Lung (tissue), 12 donors: ENCODE data around the gene GNA12. TPM values are rescaled to one million over a fixed set of nuclear protein-coding genes. Genes with fewer than 3 reads are reported as not detected.

ENCODE experiments used
- ATAC-seq: fragments of 200-7000 bp; cut with Tn5 transposase; one replicate; pipeline ENCODE4 v1.9.1; 2020; ENCODE audit warnings: moderate number of reproducible peaks; ENCODE audit not compliant: insufficient read depth, low FRiP score
- DNase-seq, 3 donors: peaks; one replicate each; pipeline ENCODE4 v3.0.0-alpha.2; 2013 to 2017
- H3K27ac ChIP-seq, 2 donors: one replicate each; pipeline ENCODE4 v1.5.1; 2013; ENCODE audit warnings: mild to moderate bottlenecking in 2 of 2, moderate library complexity in 2 of 2, control low read depth in 1 of 2, inconsistent platforms in 1 of 2, low read depth in 1 of 2, low read length in 1 of 2
- H3K27me3 ChIP-seq, 3 donors: one replicate each; pipeline ENCODE4 v1.5.1; 2013; ENCODE audit warnings: low read length in 2 of 3; ENCODE audit not compliant: control insufficient read depth in 3 of 3, insufficient read depth in 3 of 3
- H3K36me3 ChIP-seq, 4 donors: one replicate each; pipeline ENCODE4 v1.5.1; 2013; ENCODE audit warnings: low read length in 4 of 4, mild to moderate bottlenecking in 1 of 4, moderate library complexity in 1 of 4; ENCODE audit not compliant: control insufficient read depth in 4 of 4, insufficient read depth in 4 of 4
- H3K4me1 ChIP-seq, 5 donors: one replicate each; pipeline ENCODE4 v1.5.1; 2013; ENCODE audit warnings: low read length in 5 of 5, mild to moderate bottlenecking in 2 of 5, moderate library complexity in 1 of 5; ENCODE audit not compliant: control insufficient read depth in 5 of 5, insufficient read depth in 5 of 5
- H3K4me3 ChIP-seq: one replicate; pipeline ENCODE4 v1.5.1; 2013; ENCODE audit warnings: mild to moderate bottlenecking, control low read depth, moderate library complexity
- H3K9ac ChIP-seq, 2 donors: one replicate each; pipeline ENCODE4 v1.5.1; 2013; ENCODE audit warnings: low read length in 2 of 2, control low read depth in 1 of 2; ENCODE audit not compliant: insufficient read depth in 1 of 2
- H3K9me3 ChIP-seq, 4 donors: one replicate each; pipeline ENCODE4 v1.5.1; 2013; ENCODE audit warnings: low read length in 3 of 4, mild to moderate bottlenecking in 1 of 4, moderate library complexity in 1 of 4; ENCODE audit not compliant: control insufficient read depth in 4 of 4, insufficient read depth in 3 of 4
- WGBS, 2 donors: extraction: QIAGEN DNeasy Blood & Tissue Kit; methylation state at CpG; one replicate each; pipeline ENCODE4 v1.1.7; 2013; 5-methylcytosine and 5-hydroxymethylcytosine counted together
- polyA plus RNA-seq, 2 donors: library from polyadenylated mRNA; stranded (reverse); fragments of 200-250 nt; gene quantifications; one replicate each; pipeline ENCODE4 v1.2.1, GENCODE V29; 2013
- total RNA-seq, 2 donors: library from RNA; depleted of rRNA in 1 of 2; stranded (reverse); fragments of >200 nt in 1 of 2; gene quantifications; one replicate each; pipeline ENCODE4 v1.2.1, GENCODE V29; 2014 to 2021
- TF ChIP-seq, protein P1 (sequence below): IDR thresholded peaks from 2 replicates; pipeline ENCODE4 v1.5.1; 2012; ENCODE audit warnings: mild to moderate bottlenecking; ENCODE audit errors: control extremely low read depth, extremely low read depth
- donor health status: control.
- donor health status: control.
- donor health status: Bipolar disorder and iron deficiency.
- donor health status: healthy.
- donor health status: DM: yes; HTN: yes; CAD: no.

The GNA12 gene
- total and polyA plus RNA-seq, 4 donors, result 11.0 to 51.9 (median 33.5) TPM

DNA sequence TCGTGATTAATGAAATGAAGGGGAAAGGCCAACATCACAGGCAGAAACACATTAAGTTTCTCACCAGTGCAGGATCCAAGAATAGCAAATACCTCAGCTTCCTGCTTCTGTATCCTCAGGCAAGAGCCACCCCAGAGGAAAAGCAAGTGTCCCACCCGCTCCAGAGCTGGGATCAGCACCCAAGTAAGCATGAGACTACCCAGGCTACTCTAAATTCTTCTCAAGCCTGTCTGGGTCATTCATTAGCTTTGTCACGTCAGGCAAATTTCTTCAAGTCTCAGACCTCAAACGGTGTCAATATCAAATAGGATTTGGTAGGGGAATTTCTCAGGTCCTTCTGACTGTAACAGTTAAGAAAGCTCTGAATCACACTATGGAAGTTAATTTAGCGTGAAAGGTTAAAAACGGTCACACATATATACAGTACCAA lies 59.0 kb downstream of the GNA12 start:
- H3K4me3 ChIP-seq, result no peak overlapping the region
- TF ChIP-seq, protein P1, sequence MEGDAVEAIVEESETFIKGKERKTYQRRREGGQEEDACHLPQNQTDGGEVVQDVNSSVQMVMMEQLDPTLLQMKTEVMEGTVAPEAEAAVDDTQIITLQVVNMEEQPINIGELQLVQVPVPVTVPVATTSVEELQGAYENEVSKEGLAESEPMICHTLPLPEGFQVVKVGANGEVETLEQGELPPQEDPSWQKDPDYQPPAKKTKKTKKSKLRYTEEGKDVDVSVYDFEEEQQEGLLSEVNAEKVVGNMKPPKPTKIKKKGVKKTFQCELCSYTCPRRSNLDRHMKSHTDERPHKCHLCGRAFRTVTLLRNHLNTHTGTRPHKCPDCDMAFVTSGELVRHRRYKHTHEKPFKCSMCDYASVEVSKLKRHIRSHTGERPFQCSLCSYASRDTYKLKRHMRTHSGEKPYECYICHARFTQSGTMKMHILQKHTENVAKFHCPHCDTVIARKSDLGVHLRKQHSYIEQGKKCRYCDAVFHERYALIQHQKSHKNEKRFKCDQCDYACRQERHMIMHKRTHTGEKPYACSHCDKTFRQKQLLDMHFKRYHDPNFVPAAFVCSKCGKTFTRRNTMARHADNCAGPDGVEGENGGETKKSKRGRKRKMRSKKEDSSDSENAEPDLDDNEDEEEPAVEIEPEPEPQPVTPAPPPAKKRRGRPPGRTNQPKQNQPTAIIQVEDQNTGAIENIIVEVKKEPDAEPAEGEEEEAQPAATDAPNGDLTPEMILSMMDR, result no peak
- H3K27me3 ChIP-seq, result no peaks in the 10 kb centered on the region
- H3K9ac ChIP-seq, result no peak overlapping the region
- H3K4me1 ChIP-seq, result peaks cover 0 to 8% (median 0%) of the 10 kb centered on the region in 5 donors
- peak in 2 of 3 donors; percentile 22 to 46 for DNase-seq
- WGBS, 2 donors, result 48 to 57% methylated on average over 6 of the region's 6 CpGs
- H3K27ac ChIP-seq, result no peak overlapping the region
- peaks cover 0 to 26% (median 15%) of the 10 kb centered on the region in 4 donors for H3K36me3 ChIP-seq
- H3K9me3 ChIP-seq, result peaks cover 0 to 2% (median 0%) of the 10 kb centered on the region in 4 donors
- ATAC-seq, result no peak

DNA sequence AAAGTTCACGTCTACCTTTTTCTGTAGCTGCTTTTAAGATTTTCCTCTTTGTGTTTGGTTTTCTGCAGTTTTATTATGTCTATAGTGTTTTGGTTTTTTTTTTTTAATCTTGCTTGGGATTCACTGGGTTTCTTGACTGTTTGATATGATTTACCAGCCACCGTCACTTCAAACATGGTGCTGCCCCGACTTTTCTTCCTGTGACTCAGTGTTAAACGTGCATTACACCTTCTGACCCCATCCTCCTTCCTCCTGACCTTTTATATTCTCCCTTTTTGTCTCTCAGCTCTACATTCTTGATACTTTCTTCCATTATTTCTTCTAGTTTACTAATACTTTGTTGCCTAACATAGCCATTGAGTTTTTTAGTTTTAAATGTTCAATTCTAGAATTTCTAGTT lies 61.5 kb downstream of the GNA12 start:
- ATAC-seq (no peak), DNase-seq (no peak)
- Histone ChIP-seq H3K4me3 (no peak overlapping the region), H3K27ac (no peak overlapping the region), H3K9me3 (peaks cover 0 to 2% (median 0%) of the 10 kb centered on the region in 4 donors), H3K9ac (no peak overlapping the region), H3K27me3 (no peaks in the 10 kb centered on the region), H3K4me1 (peaks cover 0 to 8% (median 0%) of the 10 kb centered on the region in 5 donors), H3K36me3 (peaks cover 0 to 19% (median 11%) of the 10 kb centered on the region in 4 donors)
- TF ChIP-seq, protein P1, result no peak
- WGBS, 2 donors, result 86 to 91% methylated on average over 4 of the region's 4 CpGs

DNA sequence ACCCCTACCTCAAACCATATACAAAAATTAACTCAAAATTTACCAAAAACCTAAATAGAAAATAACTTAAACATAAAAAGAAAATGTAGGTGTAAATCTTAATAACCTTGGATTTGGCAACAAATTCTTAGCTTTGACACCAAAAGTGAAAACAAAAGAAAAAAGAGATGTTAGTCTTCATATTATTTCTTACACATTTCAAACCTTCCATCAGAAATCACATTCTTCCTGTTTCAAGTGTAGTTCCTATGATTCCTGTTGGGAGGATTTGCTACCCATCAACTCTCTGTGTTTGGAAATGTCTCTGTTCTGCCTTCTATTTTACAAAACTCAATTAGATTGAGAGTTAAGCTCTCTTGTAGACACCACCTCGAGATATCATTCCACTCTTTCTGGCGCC lies 62.0 kb downstream of the GNA12 start:
- ATAC-seq (no peak), DNase-seq (no peak)
- TF ChIP-seq, protein P1, result no peak
- Histone ChIP-seq H3K36me3 (peaks cover 0 to 19% (median 9%) of the 10 kb centered on the region in 4 donors), H3K27me3 (no peaks in the 10 kb centered on the region), H3K9me3 (peaks cover 0 to 2% (median 0%) of the 10 kb centered on the region in 4 donors), H3K9ac (no peak overlapping the region), H3K4me3 (no peak overlapping the region), H3K4me1 (peaks cover 0 to 8% (median 0%) of the 10 kb centered on the region in 5 donors), H3K27ac (no peak overlapping the region)
- 94 to 95% methylated on average over 2 of the region's 2 CpGs for WGBS, 2 donors

DNA sequence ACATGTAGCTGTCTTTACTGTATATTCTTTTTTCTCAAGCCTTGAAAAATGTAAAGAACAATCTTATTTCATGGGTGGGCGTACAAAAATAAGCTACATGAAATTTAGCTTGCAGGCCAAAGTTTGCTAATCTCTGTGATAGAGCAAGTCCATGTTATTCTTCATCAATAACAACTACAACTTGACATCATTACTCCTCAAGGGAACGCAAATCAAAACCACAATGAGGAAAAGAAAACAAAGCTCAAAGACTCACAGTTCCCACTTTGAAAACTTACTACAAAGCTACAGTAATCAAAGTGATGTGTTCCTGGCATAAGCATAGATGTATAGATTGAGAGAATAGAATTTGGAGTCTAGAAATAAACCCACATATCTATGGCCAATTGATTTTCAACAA lies 62.5 kb downstream of the GNA12 start:
- Histone ChIP-seq H3K9me3 (peaks cover 0 to 2% (median 0%) of the 10 kb centered on the region in 4 donors), H3K36me3 (peaks cover 0 to 14% (median 4%) of the 10 kb centered on the region in 4 donors), H3K4me3 (no peak overlapping the region), H3K27me3 (no peaks in the 10 kb centered on the region), H3K27ac (no peak overlapping the region), H3K9ac (no peak overlapping the region), H3K4me1 (peaks cover 0 to 8% (median 0%) of the 10 kb centered on the region in 5 donors)
- DNase-seq, result no peak
- WGBS, 2 donors, result 84 to 85% methylated on average over 2 of the region's 2 CpGs
- ATAC-seq, result no peak
- TF ChIP-seq, protein P1, result no peak
